GM18907 (cell line): ENCODE data around the gene TMEM19.

Experiments used
- ATAC-seq: cut with Tn5 transposase; IDR thresholded peaks from one replicate; pipeline ENCODE4 v1.9.1; 2021; ENCODE audit warnings: mild to moderate bottlenecking, moderate library complexity; ENCODE audit not compliant: unreplicated experiment

The TMEM19 gene

DNA sequence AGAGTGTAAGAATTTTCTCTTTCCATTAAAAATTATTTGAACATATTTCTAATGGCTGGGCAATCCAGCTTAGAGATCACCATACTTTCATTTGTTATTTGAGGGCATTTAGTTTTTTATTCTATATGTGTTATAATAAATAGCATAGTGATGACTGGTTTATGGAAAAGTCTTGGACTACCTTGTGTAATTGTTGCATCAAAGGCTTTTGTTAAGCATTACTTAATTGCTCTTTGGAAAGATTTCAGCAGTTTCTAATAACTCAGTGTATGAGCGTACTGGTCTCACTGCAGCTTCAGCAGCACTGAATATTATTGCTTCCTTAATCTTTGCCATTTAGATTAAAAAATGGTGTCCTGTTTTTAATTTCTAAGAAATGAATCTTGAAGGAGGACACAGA lies 22.8 kb downstream of the TMEM19 start:
- no peak for ATAC-seq

- ATAC-seq: no peak
These were observed 24.6 kb downstream of the TMEM19 start for GRCh38 chr12:71710276-71711125.

GRCh38 chr12:71718611-71719010 lies 32.7 kb downstream of the TMEM19 start:
- ATAC-seq: no peak

DNA sequence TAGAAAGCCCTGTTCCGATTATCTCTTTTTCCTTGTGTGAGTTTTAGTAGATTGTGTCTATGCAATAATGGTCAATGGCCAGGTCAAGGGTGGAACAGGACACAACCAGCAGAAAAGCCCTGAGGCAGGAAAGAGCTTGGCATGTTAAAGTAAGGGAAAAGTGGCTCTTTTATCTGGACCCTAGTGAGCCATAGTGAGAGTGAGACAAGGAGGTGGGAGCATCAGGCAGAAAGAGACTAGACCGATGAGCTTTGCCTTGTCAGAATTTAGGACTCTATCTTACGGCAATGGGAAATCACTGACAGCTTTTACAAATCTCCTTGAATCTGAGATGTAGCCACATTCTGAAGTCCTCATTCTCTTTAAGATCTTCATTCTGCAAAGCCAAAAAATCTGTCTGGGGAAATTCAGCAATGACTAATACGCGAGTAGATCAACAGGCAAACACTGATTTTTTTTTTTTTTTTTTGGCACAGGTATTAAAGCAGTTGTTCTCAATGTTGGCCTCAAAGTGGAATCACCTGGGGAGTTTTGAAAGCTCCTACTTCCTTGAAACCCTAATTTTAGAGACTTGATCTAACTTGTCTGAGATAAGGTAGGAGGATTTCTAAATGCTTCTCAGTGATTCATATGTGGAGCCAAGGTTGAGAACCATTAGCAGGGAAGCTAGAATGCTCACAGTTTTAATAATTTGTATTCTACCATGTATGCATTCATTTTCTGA lies 33.9 kb downstream of the TMEM19 start:
- ATAC-seq: no peak

GRCh38 chr12:71721783-71722505 lies 36.1 kb downstream of the TMEM19 start:
- ATAC-seq: no peak

- no peak for ATAC-seq
These were observed 39.1 kb downstream of the TMEM19 start for GRCh38 chr12:71725011-71725410.

- no peak for ATAC-seq
These were observed 40.7 kb downstream of the TMEM19 start for GRCh38 chr12:71726548-71726947.

- ATAC-seq: no peak
These were observed 42.1 kb downstream of the TMEM19 start for GRCh38 chr12:71727958-71728357.

DNA sequence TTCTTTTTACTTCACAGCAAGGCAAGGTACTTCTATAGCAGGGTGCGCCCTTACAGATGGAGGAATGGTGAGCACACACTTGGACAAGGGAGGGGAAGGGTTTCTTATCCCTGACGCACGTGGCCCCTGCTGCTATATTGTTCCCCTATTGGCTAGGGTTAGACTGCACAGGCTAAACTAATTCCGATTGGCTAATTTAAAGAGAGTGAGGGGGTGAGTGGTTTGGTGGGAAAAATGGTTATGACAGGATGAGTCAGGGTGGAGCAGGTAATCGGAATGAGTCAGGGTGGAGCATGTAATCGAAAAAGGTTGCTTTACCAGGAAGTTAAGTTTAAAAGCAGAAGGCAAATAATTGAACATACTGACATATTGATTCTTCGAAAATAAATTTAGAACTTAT lies 45.1 kb downstream of the TMEM19 start:
- ATAC-seq: no peak

GRCh38 chr12:71731439-71732356 lies 45.8 kb downstream of the TMEM19 start:
- ATAC-seq: no peak

DNA sequence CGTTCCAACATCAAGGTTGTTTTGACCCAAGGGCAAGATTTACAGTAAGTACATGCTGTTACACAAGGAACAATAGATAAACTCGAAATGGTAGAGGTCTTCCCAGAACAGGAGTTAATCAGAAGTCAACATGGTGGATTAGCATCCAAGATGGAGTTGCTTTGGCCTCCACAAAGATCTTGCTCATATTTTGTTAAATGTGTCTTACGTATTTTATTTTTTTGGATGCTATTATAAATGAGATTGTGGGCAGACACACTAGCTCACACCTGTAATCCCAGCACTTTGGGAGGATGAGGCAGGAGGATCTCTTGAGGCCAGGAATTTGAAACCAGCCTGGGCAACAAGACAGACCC lies 46.5 kb downstream of the TMEM19 start:
- no peak for ATAC-seq

- no peak for ATAC-seq
These were observed 51.3 kb downstream of the TMEM19 start for GRCh38 chr12:71737197-71737596.

- no peak for ATAC-seq
These were observed 57.1 kb downstream of the TMEM19 start for GRCh38 chr12:71742998-71743397.

- ATAC-seq: no peak
These were observed 58.8 kb downstream of the TMEM19 start for GRCh38 chr12:71744522-71745300.

- peak; percentile 93 for ATAC-seq
These were observed 61.2 kb downstream of the TMEM19 start for GRCh38 chr12:71746974-71747611.

GRCh38 chr12:71748081-71748850 lies 62.4 kb downstream of the TMEM19 start:
- no peak for ATAC-seq

DNA sequence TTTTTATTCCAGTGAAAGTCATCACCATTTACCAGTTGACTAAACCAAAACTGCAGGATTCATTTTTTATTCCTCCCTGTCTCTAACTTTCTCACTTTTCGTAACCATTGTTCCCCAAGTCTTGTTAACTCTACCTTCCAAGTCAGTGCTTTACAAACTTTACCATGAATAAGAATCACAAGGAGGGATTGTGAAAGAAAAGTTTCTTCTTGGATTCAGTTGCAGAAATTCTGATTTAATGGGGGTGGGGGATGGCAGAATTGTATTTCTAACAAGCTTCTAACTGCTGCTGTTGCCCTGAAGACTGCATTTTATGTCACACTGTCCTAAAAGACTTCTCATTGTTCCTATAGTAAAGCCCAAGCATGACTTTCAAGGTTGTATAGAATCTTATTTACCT lies 63.8 kb downstream of the TMEM19 start:
- ATAC-seq: no peak

DNA sequence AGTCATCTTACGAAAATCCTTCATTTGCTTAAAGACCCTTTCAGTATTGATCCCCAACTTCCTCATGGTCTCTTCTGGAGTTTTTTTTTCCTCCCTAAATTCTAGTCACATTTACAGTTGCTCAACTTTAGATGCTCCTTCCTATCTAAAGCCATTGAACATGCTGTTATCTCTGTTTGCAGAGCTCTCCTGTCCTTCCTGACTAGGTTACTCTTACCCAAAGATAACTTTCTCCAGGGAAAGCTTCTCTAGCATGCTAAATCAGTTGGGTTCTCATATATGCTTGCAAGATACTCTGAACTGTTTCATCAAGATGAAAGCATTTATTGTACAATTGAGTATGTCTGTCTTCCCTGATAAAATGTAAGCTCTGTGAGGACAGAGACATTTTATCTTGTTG lies 67.0 kb downstream of the TMEM19 start:
- ATAC-seq: no peak
